ENCODE results near the gene TIMM22.

TIMM22 gene

DNA sequence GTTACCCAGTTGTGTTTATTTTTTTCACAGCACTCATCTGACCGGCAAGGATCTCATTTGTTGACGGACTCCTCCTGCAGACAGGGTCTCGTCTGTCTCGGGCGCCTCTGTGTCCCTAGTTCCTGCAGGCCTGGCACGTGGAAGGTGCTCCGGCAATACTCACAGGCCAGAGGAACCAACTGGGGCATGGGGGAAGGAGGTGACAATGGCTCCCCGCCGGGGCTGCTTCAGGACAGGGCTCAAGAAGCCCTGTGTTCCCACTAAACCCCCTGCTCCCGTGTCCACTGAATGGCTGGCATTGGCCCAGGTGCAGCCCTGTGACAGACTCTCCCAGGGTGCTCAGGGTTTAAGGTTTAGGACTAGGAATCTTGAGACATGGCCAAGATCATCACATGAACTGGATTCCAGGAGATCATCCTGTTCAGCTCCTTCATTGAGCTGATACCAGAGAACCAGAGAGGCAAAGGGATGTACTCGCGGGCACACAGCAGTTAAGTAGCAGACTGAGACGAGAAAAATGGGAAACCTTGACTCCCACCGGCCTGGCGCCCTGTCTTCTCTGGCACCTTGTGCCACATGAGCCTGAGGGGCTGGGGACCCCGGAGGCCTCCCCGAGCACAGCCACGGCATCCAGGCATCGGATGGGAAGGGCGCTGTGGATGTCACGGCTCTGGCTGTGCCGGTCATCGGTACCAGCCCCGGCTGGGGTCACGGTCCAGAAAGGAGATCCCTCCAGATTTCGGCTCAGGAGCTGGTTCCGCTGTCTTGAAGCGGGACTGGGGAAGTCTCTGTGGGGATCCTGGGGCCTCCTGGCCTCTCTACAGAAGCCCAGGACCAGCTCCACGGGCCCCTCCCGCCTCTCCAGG is 29.0 kb downstream of the TIMM22 start:
- DNase-seq, result no peak

DNA sequence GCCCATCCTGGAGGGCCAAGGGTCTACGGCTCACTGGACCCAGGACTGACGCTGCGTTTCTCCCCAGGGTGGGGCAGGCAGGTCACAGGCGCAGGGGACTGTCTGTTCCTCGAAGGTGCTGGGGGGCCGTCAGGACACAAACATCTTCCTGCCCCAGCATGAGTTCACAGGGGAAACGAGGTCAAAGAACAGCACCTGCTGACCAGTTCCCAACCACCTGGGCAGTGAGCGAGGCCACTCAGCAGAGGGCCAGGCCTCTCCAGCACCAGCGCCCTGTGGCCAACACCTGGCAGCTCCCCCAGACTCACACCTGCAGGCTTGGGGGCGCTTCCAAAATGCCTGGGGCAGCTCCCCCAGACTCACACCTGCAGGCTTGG is 29.7 kb downstream of the TIMM22 start:
- no peak for DNase-seq

DNA sequence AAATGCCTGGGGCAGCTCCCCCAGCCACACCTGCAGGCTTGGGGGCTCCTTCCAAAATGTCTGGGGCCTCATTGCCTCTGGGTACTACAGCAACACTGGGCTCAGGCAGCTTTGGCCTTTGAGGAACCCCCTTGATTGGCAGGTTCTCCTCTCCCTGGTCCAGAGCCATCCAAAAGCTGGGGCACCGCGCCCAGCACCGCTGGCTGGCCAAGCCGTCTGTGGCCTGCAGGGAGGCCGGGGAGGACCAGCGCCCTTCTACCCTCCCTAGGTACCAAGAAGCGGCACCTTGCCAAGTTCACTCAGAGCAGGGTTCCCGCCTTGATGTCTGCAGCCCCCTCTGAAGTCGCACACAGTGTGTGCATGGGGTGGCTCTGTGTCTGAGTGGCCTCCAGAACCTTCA is 30.1 kb downstream of the TIMM22 start:
- DNase-seq, result no peak

DNA sequence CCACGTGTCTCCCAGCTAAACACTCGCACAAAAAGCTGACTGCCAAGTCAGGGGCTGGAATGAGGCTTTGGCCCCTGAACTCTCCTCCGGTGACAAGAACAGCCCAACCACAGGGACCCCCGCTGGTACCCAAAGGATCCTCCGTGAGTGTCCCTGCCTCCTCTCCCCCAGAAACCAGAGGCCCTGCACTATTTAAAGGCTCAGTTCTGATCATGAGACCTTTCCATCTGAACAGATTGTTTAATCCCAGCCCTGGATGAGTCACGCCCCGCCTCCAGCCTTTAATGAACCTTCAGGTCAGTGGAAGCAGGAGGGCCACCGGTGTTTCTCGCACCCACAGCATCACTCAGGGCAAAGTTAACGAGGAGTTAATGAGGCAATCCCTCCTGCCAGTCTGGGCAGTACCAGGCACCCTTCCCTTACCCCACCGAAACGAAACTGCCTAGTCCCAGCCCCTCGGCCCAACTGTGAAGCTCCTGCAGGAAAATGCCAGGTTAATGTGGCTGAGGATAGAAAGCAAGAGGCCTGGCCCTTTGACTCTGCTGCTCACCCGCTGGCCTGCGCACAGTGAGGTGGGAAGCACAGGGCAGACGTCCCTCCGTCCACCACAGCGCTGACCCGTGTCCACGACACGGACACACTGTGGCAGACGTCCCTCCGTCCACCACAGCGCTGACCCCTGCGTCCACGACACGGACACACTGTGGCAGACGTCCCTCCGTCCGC is 32.4 kb downstream of the TIMM22 start:
- DNase-seq, result no peak

DNA sequence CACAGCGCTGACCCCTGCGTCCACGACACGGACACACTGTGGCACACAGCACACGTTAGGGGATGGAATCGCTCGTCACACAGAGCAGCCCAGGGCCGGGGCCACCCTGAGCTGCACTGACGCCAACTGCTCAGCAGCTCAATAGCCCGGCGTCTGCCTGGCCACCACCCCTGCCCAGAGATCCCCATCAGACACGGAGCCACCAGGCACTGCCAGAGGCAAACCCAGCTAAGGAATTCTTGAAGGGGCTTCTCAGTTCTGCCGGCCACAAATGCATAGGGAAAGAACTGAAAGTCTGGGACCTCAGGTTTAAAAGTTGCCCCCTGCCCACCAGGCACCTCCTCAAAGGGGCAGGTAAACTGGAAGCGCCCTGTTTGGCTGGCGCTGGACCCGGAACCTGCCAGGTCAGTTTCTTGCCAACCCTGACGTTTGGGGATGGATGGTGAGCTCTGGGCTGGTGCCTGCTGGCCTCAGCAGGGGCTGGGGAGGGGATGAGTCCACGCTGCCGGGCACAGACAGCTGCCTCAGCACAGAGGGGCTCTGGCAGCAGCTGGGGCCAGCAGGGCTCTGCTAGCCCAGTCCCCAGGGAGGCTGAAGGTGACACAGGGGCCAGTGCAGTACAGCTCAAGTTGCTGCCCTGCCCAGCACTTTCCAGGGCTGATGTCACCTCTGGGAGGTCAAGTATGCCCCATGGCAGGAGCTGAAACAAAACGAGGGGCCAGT is 33.2 kb downstream of the TIMM22 start:
- no peak for DNase-seq

DNA sequence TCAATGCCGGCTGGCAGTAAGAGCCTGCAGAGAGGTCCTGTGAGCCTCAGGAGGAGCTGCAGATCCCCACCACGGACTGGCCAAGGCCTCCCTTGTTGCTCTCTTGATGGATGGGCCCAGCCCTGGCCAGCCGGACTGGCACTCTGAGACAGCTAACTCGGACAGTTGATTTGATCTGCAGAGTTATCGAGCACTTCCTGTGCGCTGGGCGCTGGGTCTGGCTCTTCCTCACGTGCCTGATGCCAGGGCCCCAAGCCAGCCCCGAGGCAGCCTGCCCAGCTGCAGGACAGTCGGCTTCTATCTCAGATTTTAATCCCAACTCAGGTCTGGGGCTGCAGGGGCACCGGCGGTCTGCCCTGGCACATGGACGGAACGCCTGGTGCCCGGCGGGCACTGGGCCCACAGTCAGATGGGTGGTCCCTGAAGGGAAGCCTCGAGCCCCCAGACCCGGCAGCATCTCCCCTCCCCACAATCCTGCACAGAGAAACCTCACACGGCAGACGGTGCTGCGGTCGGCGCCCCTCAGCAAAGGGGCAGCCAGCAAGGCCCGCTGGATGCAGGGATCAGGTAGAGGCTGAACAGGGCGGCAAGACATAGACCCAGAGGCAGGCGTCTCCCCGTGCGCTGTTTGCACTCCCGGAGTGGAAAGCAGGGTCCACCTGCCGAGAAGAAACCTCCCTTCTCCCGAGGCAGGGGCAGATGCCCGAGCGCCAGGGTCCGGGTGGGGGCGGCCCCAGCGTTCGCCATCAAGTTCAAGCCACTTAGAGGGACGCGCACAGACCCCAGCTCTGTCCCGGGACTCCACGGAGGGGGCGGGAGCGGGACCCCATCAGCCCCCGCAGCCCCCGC is 34.0 kb downstream of the TIMM22 start:
- DNase-seq, result no peak

DNA sequence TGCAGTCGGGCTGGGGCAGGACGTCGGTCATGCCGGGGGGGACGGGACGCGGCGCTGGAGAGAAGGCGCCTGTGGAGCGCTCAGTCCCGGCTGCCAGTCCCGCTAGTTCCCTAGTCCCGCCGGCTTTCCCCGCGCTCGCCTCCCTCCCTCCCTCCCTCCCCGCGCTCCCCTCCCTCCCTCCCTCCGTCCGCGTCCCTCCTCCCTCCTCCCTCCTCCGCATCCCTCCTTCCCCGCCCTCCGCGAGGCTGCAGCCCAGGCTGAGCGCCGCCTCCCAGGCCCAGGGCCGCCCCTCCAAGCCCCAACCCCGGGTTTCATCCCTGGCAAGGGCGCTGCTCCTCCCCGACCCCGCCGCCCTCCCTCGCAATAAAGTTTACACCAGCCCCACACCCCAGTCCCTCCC is 34.8 kb downstream of the TIMM22 start:
- no peak for DNase-seq

DNA sequence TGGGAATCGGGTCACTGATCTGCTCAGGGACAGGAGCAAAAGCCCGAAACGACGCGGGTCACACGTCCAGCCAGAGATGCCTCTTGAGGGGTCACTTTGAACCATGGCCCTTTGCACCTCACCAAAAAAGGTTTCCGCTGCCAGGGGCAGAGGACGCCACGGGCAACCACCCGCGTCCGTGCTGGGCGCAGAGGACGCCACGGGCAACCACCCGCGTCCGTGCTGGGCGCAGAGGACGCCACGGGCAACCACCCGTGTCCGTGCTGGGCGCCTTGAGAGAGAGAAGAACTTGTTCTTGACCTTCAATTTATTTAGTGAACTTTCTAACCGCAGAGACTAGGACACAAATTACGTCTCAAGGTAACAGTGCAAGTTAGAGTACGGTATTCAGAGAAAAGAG is 35.5 kb downstream of the TIMM22 start:
- no peak for DNase-seq

DNA sequence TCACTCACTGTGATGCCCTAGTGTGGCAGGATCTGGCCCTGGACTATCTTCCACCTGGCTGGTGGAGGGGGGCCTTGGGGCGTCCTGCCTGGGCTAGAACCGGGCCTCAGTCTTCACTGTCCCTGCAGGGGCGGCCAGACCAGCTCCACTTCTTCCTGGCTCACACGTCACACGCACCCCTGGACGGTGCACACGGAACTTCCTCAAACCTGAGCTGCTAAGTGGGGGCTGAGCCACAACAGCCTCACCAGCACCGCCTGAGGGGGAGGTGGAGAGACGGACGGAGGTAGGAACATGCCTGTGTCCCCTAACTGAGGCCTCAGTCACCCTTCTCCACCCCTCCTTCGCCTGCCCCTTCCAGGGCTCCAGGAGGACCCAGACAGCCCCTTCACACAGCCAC is 36.6 kb downstream of the TIMM22 start:
- no peak for DNase-seq

DNA sequence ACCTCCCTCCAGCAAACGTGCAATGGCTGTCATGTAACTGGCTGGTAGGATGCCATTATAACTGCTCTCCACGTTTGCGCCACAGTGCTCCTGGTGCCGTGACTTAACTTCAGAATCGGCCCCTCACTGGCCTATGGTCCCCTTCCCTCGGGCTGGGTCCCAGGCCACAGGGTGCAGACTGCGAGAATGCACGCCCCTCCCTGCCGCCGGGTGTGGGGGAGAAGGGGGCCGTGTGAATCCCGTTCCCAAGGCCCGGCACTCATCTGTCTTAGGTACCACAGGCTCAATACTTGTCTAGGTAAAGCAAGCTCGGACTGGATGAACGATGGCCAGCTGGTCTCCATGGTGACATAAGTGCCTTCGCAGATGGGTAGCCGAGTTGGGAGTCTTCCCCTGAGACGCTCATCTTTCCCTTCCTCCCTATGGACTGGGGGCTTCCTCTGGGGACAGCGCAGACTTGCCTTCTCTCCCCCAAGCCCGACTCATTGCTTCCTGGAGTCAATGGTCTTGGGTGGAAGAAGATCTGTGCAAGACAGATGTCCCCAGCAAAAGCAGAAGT is 37.8 kb downstream of the TIMM22 start:
- peak; percentile 10 for DNase-seq

DNA sequence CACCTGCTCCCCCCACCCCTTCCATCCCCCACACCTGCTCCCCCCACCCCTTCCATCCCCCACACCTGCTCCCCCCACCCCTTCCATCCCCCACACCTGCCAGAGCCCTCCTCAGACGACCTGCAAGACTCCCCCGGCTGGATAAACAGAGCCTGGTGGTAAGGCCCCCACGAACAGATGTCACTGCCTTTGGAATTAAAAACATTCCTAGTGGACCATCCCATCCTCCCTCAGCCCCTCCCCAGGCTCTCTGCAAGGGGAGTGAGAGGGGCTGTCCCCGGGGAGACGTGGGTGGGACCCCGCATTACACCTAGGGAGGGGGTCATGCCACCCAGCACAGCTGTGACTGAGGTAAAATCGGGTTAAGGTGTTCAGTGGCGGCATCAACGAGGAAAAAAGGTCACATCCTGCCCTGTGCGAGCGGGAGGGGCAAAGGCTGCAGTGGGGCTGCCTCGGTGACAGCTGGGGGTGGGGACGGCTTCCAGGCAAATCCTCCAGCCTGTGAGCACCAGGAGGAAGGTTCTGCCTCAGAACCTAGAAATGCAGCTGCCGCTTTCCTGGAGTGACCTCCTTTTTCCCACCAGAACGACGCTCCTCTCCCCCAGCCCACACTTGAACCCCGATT is 38.7 kb downstream of the TIMM22 start:
- no peak for DNase-seq

DNA sequence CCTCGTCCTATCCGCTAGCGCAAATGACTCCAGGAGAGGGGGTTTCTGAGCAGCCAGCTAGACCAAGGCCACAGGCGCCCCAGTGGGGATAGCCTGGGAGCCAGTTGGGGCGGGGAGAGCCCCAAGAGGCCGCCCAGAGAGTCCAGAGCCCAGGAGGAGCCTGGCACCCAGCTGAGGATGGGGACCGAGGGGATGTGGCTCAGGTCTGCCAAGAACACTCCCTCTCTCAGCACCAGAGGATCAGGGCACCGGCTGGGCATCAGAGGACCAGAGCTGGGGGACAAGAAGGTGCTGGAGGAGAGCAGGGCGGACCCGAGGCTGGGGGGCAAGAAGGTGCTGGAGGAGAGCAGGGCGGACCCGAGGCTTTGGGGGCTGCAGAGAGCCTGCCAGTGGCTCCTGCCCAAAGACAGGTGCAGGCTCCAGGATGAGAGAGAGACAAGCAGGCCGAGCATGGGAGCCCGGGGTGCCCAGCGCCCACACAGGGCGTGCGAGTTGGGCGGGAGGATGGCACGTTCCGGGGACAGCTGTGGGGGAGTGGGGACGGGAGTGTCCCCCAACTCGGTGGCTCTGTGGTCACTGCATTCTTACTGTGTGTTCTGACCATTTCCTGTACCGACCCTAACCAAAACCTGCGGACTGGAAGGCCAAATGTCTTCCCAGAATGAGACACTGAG is 39.4 kb downstream of the TIMM22 start:
- DNase-seq, result no peak

DNA sequence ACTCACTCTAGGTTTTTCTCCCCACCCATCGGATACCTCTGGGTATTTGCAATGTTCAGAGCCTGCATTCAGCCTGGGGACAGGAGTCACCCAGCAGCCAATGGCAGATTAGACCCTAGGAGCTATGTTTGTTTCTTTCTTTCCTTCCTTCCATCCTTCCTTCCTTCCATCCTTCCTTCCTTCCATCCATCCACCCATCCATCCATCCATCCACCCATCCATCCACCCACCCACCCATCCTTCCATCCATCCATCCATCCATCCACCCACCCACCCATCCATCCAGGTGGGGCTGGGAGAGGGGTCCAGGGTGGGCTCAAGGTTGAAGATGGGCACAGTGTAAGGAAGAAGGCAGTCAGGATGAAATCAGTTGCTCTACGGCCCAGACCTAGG is 39.9 kb downstream of the TIMM22 start:
- DNase-seq, result no peak

DNA sequence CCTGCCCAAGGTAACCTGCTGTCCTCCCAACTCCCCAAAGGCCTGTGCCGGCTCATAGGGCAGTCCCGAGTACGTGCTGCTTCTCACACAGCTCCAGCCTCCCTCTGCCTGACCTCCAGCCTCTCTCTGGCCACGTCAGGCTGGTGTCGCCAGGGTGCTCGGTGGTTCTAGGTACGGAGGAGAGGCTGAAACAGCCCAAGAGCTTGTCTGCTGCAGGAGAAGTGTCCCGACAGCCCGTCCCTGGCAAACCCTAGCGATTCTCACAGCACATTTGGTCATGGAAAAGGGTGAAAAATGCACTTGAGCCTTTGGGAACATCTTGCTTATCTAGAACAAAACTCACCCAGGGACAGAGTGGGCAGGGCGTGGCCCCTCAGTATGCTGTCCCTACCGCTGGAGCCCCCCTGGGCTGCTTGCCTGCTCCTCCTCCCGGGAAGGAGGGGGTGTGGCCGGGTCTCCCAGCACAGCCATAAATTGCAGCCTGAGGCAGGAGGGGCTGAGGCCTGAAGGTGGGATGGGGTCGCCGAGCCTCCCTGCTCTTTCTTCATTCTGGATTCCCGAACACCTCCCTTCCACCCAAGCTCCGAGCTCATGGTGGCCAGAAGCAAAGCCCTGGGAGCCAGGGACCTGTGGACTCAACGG is 40.4 kb downstream of the TIMM22 start:
- no peak for DNase-seq

DNA sequence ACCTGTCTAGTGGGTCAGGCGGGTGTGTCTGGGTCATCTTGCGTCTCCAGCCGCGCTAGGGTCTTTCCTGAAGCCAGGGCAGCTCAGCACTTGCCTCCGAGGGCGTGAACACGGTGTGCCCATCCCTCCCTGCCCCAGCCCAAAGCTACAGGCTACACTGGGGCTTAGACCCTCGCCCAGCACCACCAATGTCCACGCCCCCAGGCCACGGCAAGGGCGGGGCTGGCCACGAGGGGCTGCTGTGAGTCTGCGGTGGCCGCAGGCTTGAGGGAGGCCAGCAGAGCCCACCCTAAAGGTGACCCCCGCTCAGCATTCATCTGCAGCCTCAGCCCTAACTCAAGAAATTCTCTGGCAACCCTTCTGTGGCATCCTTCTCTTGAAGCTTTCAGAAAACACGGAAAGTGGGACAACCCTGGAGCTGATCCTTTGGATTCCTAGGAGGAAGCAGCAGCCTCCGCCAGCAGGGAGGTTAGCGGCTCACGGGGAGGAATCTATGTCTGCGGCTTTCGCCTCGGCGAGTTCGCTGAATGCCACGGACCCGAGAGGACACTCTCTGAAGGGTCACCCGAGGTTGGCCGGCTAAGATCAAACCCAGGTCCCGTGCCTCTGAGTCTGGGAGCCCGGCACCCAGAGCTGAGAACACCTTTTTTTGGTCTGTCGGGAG is 41.7 kb downstream of the TIMM22 start:
- no peak for DNase-seq

DNA sequence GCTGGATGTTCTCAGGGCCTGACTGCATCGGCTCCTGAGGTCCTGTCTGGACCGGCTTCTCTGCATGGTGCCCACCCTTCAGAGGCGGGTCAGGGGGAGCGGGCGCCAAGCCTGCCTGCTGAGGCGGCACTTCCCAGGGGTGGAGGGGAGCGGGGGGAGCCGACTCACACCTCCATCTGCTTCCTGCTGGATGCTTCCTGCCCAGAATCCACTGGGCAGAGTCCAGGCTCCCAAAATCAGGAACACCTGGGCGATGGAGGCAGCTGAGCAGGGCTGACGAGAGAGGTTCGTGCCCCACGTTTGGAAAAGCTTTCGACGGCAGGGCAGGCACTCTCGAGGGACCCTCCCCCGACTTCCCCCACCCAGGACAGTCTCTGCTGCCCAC is 42.2 kb downstream of the TIMM22 start:
- no peak for DNase-seq

DNA sequence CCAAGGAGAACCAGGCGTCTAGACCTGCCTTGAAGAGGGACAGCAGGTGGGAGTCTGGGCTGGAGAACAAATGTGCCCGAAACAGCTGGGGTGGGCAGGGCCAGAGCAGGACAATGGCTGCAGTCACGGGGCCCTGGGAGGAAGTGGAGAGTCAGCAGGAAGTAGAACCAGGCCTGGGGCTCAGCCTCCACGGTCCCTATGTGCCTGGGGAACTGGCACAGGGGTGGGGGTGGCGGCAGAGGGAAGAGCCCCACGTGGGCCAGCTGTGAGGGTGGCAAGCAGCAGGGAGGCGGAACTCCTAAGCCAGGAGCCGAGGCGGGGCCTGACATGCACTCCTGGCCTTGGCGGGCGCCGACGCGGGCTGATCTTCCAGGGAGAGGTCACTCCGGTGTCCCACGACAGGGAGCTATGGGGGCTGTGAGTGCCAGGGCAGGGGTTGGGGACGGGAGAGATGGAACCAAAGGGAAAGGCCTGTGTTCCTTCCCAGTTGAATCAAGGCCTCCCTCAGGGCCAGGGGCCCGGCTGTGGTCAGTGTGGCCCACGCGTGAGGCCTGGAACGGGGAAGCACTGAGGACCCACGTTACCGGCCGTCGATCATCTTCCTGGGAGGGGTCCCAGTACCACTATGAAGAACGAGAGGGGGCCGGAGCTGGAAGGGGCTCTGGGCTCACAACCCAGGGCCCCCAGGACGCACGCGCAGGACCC is 42.7 kb downstream of the TIMM22 start:
- no peak for DNase-seq

DNA sequence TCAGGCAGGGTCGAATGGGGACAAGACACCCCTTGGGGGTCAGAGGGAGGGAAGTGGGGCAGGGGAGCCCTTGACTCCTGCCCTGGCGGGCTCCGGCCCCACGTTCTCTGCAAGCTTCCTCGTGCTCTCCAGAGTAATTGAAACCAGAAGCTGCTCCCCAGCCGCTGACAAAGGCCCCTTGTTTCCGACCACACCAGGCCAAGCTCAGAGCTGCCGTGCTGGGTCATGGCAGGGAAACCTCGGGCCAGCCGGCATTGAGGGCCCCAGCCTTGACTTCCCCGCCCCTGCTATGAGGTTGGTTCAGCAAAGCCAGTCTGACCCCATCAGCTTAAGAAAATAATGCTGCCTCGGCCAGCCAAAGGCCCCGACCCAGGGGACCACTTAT is 43.3 kb downstream of the TIMM22 start:
- DNase-seq, result no peak

DNA sequence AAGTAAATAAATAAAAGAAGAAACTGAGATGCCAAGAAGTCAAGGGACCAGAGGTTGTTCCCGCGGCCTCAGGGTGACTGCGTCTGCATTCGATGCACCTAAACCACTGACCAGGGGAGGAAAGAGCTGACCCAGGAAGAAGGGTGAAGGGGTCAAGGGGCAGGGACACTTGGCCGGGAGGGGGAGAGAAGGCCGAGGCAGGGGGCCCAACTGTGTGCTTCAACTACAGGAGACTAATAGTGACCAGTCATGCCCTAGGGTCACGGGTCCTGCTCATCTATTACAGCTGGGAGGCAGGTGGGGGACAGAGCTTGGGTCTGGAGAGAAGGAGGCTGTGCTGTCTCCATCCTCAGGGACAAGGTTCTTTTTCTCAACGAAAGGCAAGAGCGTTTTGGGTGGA is 44.8 kb downstream of the TIMM22 start:
- no peak for DNase-seq

DNA sequence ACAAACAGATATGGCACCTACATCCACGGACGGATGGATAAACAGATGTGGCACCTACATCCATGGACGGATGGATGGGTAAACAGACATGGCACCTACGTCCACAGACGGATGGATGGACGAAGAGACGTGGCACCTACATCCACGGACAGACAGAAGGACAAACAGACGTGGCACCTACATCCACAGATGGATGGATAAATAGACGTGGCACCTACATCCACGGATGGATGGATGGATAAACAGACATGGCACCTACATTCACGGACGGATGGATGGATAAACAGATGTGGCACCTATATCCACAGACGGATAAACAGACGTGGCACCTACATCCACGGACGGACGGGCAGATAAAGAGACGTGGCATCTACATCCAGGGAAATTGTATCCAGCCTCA is 45.6 kb downstream of the TIMM22 start:
- no peak for DNase-seq
